Lower leg skin (tissue), 3 donors: ENCODE results near the gene SLC10A3.

Experiments
- CTCF ChIP-seq, 3 donors: fragments of 450-650 bp; IDR thresholded peaks; one replicate each; pipeline ENCODE4 v1.5.1; 2016; ENCODE audit warnings: antibody characterized with exemption in 3 of 3, mild to moderate bottlenecking in 3 of 3, moderate library complexity in 2 of 3
- POLR2A ChIP-seq, 2 donors: fragments of 450-650 bp; IDR thresholded peaks; one replicate each; pipeline ENCODE4 v1.6.1; 2016 to 2017; ENCODE audit warnings: antibody characterized with exemption in 2 of 2, mild to moderate bottlenecking in 1 of 2, moderate library complexity in 1 of 2

GRCh38 chrX:154444755-154445246 lies 45.6 kb downstream of the SLC10A3 start:
- TF ChIP-seq CTCF (IDR thresholded peaks at IDR 0.05), result no peak
- TF ChIP-seq POLR2A (IDR thresholded peaks at IDR 0.05), result no peak
